ENCODE measurements around the gene ANKRD28.

- TF ChIP-seq EZH2 (IDR thresholded peaks at IDR 0.05) = no peak
- no peak for TF ChIP-seq POLR2AphosphoS5 (IDR thresholded peaks at IDR 0.05; ENCODE audit: borderline replicate concordance, low read depth, low read length)
- TF ChIP-seq FOXP2 (optimal IDR thresholded peaks at IDR 0.05; ENCODE audit: control extremely low read depth, extremely low read length, insufficient read depth) = no peak
These were observed 41.8 kb upstream of the ANKRD28 start for GRCh38 chr3:15839568-15839967.

Data from SK-N-MC (cell line).